BE2C (cell line): ENCODE measurements around the gene GLCE.

Experiments
- DNase-seq: peaks from one replicate; pipeline ENCODE4 v3.0.0-alpha.2; 2020
- H3K27me3 ChIP-seq: fragments of 250-450 bp; sonication (Bioruptor Pico); 2 replicates; pipeline ENCODE4 v1.5.1; 2020; ENCODE audit warnings: mild to moderate bottlenecking
- H3K36me3 ChIP-seq: fragments of 250-450 bp; sonication (Bioruptor Pico); 2 replicates; pipeline ENCODE4 v1.5.1; 2020; ENCODE audit warnings: mild to moderate bottlenecking
- H3K4me1 ChIP-seq: fragments of 250-450 bp; sonication (Bioruptor Pico); 2 replicates; pipeline ENCODE4 v1.5.1; 2020
- H3K4me3 ChIP-seq: 2 replicates; pipeline ENCODE4 v1.5.1; 2011; ENCODE audit warnings: low read depth, low read length
- H3K9me3 ChIP-seq: fragments of 250-450 bp; sonication (Bioruptor Pico); 2 replicates; pipeline ENCODE4 v1.5.1; 2020
- TF ChIP-seq, protein P1 (sequence below): IDR thresholded peaks from 2 replicates; pipeline ENCODE4 v1.5.1; 2012; ENCODE audit warnings: mild to moderate bottlenecking, low read depth, low read length

Gene GLCE

DNA sequence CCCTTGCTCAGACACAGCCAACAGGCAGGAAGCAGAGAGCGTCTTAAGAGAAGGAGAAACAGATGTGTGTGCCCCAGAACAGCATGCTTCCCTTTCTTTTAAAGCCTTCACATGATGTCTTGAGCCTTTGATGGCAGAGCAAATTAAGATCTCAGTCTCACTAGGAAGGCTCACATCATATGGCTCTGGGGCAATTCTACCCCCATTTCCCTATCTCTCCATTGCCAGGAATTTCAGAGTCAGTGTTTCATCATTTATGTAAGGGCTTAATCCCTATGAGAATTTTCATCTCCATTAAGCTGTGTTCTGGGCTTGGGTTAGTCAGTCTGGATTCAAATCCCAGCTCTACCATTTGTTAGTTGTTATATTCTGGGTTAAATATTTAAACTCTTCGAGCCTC, 41.4 kb upstream of the GLCE start:
- no peak for DNase-seq
- no peaks in the 10 kb centered on the region for H3K36me3 ChIP-seq
- H3K4me3 ChIP-seq: no peak overlapping the region
- H3K9me3 ChIP-seq: no peaks in the 10 kb centered on the region
- TF ChIP-seq, protein P1, sequence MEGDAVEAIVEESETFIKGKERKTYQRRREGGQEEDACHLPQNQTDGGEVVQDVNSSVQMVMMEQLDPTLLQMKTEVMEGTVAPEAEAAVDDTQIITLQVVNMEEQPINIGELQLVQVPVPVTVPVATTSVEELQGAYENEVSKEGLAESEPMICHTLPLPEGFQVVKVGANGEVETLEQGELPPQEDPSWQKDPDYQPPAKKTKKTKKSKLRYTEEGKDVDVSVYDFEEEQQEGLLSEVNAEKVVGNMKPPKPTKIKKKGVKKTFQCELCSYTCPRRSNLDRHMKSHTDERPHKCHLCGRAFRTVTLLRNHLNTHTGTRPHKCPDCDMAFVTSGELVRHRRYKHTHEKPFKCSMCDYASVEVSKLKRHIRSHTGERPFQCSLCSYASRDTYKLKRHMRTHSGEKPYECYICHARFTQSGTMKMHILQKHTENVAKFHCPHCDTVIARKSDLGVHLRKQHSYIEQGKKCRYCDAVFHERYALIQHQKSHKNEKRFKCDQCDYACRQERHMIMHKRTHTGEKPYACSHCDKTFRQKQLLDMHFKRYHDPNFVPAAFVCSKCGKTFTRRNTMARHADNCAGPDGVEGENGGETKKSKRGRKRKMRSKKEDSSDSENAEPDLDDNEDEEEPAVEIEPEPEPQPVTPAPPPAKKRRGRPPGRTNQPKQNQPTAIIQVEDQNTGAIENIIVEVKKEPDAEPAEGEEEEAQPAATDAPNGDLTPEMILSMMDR: no peak
- peaks cover 27% of the 10 kb centered on the region for H3K4me1 ChIP-seq
- H3K27me3 ChIP-seq: no peaks in the 10 kb centered on the region

DNA sequence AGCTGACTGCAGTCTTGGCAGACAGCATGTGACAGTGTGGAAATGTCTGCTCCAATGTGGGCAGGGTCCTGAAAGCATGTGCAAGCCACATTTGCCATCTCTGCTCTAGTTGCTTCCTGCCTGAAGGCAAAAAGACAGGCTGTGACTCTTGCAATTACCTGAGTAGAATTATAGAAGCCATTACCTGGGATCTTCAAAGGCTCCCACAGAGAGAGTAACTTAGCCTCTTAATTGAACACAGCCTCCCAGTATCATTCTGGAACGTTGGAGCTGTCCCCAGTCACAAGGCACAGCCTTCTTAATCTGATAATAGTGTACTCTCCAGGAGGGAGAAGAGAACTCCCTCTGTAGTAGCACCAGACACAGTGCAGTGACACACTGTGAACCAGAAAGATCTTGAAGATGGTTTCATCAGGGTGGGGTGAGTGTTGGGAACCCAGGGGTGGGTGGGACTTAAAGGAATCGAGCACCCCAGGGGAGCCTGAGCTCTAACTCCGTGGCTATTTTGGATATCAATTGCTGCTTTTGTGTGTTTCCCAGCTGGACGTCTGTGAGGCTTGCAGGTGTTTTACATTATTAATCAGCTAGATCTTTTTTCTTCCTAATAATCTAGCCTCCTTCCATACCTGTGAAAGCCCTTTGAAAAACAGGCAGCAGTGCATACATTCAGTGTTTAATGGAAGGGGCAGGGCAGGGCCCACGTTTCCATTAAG, 40.6 kb upstream of the GLCE start:
- TF ChIP-seq, protein P1: no peak
- H3K9me3 ChIP-seq: no peaks in the 10 kb centered on the region
- peaks cover 20% of the 10 kb centered on the region for H3K4me1 ChIP-seq
- H3K4me3 ChIP-seq: no peak overlapping the region
- H3K27me3 ChIP-seq: no peaks in the 10 kb centered on the region
- no peaks in the 10 kb centered on the region for H3K36me3 ChIP-seq
- no peak for DNase-seq

- Histone ChIP-seq H3K9me3 (no peaks in the 10 kb centered on the region), H3K4me3 (no peak overlapping the region), H3K27me3 (no peaks in the 10 kb centered on the region), H3K4me1 (peaks cover 14% of the 10 kb centered on the region), H3K36me3 (no peaks in the 10 kb centered on the region)
- TF ChIP-seq, protein P1: no peak
- DNase-seq: no peak
Observed at GRCh38 chr15:69120732-69121131, 39.7 kb upstream of the GLCE start.

DNA sequence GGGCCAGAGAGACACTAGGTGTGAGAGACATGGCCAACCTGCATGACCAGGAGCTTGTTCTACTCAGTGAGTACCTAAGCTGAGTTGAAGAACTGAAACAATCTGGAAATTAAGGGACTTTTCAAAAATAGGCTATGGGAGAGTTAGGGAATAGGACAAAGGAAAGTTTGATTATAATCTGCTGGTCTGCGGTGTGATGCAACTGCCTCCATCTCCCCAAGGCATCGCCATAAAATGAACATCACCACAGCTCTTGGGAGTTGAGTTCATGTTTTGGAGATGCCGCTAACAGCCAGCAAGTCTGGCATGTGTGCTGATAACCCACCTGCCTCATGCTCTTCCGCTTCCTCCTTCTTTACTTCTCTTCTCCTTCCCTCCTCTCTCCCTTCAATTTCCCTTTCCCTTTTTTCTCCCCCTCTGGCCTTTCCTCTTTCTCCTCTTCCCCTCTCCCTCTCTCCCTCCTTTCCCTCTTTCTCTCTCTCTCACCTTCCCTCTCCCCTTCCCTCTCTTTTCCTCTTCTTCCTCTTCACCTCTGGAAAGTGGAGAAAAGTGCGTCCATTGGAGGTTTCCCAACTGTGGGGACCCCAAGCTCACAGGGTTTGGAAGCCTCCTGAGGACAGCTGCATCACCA, 39.1 kb upstream of the GLCE start:
- Histone ChIP-seq H3K4me3 (no peak overlapping the region), H3K4me1 (peaks cover 13% of the 10 kb centered on the region), H3K36me3 (no peaks in the 10 kb centered on the region), H3K9me3 (no peaks in the 10 kb centered on the region), H3K27me3 (no peaks in the 10 kb centered on the region)
- DNase-seq: no peak
- TF ChIP-seq, protein P1: no peak

DNA sequence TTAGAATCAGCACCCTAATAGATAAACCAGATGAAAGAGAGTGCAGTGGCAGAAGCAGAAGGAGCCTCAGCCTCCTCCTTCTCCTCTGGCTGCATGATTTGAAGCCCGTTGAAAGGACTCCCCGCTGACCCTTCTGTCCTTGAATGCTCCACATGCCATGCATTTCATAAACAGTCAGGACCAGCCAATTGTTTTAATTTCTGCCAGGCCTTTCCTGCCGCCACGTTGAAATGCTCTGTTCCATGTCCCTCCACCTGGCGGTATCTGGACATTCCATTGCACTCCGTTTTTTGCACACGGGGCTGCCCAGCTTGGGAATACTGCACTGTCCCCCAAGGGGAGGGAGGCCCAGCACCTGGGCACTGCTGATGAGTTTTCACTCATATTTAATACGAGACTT, 35.2 kb upstream of the GLCE start:
- DNase-seq: no peak
- no peak overlapping the region for H3K4me3 ChIP-seq
- H3K9me3 ChIP-seq: no peaks in the 10 kb centered on the region
- no peaks in the 10 kb centered on the region for H3K4me1 ChIP-seq
- no peaks in the 10 kb centered on the region for H3K36me3 ChIP-seq
- H3K27me3 ChIP-seq: no peaks in the 10 kb centered on the region
- TF ChIP-seq, protein P1: no peak

GRCh38 chr15:69126054-69126469, 34.4 kb upstream of the GLCE start:
- no peak for DNase-seq
- TF ChIP-seq, protein P1: no peak
- Histone ChIP-seq H3K36me3 (no peaks in the 10 kb centered on the region), H3K9me3 (no peaks in the 10 kb centered on the region), H3K27me3 (no peaks in the 10 kb centered on the region), H3K4me3 (no peak overlapping the region), H3K4me1 (no peaks in the 10 kb centered on the region)
